NCI-H82 treated with DMSO at 0.1 percent for 48 hours (cell line): Measurements from ENCODE around the gene HIBCH.
"Not testable (repeated sequence)": the region's sequence is repeated elsewhere in the genome, so short reads cannot be mapped to it uniquely, and the experiment has no call there.

Source experiments
- DNase-seq: peaks from one replicate; lab custom pipeline; 2025; ENCODE audit not compliant: unreplicated experiment; lab: John Stamatoyannopoulos, UW

Gene HIBCH

GRCh38 chr2:190311893-190312634, 7.6 kb downstream of the HIBCH start:
- DNase-seq, result no peak

- DNase-seq, result no peak
Measured at GRCh38 chr2:190308031-190308430, 11.6 kb downstream of the HIBCH start.

GRCh38 chr2:190304404-190304803, 15.2 kb downstream of the HIBCH start:
- DNase-seq, result peak; percentile 52

DNA sequence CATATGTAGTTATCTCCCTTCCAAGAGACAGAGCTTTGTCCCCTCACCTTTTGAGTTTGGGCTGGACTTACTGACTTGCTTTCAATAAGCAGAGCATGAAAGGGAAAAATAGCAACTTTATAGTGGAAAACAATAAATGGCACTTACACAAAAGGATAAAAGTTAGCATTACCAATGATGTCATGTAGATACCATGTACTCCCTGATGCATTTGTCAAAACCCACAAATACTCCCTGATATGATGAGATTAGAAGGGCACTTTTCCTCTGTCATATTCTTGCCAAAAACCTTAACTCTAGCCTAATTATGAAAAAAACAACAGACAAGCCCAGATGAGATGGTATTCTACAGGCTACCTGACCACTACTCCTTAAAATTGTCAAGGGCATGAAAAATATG, 16.0 kb downstream of the HIBCH start:
- DNase-seq, result no peak

- no peak for DNase-seq
Measured at GRCh38 chr2:190302052-190302451, 17.6 kb downstream of the HIBCH start.

- no peak for DNase-seq
Measured at GRCh38 chr2:190301032-190301431, 18.6 kb downstream of the HIBCH start.

DNA sequence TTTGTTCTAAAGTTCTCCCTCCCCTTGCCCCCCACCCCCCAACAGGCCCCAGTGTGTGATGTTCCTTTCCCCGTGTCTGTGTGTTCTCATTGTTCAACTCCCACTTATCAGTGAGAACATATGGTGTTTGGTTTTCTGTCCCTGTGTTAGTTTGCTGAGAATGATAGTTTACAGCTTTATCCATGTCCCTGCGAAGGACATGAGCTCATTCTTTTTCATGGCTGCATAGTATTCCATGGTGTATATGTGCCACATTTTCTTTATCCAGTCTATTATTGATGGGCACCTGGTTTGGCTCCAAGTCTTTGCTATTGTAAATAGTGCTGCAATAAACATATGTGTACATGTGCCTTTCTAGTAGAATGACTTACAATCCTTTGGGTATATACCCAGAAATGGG, 21.7 kb downstream of the HIBCH start:
- DNase-seq, result not testable (repeated sequence)

DNA sequence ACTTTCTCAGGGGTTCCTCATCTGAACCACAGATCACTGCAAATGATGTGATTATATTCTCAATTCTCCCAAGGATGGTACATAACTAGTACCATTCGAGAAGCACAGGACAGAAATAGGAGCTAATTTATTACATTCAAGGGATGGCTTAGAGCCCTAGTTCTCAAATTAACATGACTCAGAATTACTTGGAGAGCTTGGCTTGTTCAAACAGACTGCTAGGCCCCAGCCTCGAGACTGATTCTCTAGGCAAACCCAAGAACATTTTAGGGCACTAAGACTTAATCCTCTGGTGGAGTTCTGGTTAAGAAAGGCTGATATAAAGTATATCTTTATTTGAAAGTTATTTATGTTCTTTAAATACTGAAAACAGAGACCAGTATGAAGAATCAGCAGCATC, 35.8 kb downstream of the HIBCH start:
- DNase-seq, result no peak

- no peak for DNase-seq
Measured at GRCh38 chr2:190280565-190281350, 38.9 kb downstream of the HIBCH start.

DNA sequence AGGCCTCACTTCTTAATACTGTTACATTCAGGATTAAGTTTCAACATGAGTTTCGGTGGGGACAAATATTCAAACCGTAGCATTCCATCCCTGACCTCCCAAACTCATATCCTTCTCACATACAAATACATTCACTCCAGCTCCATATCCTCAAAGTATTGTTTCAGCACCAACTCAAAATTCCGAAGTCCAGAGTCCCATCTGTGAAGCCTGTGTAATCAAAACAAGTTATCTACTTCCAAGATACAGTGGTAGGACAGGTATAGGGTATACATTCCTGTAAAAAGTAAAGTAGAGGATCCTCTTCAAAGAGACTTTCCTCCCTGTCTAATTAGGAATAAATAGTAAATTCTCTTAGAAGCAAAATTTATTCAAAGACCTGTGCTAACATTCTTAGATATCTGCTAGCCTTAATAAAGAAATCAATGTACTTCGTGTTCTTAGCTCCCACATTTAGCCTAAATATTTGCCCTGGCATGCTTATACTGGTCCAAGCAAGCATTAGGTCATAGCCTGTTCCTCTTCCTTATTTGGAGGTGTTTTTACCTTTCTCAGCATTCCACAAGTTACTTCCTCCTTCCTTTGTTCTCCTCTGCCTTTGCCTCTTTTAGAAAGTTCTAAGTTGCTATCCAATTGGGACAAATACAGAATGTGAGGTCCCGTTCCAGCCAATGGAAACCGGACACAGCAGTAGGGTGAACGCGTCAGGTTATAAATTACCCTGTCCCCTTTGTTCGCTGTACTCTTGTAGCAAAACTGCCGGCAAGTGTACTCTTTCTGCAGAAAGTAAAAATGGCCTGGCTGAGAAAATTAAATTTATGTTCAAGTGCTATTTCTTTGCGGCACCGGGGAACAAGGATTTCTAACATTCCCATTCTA, 40.1 kb downstream of the HIBCH start:
- DNase-seq, result not testable (repeated sequence)

- no peak for DNase-seq
Measured at GRCh38 chr2:190277234-190278112, 42.2 kb downstream of the HIBCH start.

DNA sequence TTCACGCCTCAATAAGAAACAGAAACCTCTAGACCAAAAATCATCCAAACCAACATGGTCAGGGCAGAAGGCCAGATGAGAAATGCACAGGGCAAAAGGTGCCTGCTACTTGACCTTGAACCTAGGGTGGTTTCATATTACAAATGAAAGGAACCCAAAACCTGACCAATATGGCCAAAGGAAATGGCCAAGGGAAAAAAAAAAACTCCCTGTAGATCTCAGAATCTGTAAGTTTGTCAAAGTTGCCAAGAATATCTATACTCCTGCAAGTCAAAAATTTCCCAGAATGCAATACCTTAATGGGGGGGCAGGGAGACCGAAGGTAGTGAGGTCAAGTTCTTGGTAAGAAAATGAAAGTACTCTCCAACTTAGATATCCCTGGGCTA, 47.2 kb downstream of the HIBCH start:
- no peak for DNase-seq

- DNase-seq, result no peak
Measured at GRCh38 chr2:190271783-190272456, 47.7 kb downstream of the HIBCH start.

DNA sequence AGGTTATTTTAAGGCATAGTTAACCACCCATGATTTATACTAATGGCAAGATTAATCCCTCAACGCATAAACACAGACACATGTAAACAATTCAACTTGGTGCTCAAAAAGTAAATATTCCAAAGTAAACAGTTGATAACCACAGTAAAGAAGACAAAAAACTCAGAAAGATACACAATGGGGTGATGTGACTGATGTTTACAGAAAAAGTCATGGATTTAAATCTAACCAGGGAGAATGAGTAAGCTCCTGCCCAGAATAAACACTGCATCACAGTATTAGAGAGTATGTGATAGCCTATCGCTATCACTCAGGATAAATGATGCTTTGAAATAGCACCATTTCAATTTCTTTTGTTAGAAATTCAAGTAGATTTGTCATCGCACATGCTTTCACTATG, 49.3 kb downstream of the HIBCH start:
- no peak for DNase-seq

DNA sequence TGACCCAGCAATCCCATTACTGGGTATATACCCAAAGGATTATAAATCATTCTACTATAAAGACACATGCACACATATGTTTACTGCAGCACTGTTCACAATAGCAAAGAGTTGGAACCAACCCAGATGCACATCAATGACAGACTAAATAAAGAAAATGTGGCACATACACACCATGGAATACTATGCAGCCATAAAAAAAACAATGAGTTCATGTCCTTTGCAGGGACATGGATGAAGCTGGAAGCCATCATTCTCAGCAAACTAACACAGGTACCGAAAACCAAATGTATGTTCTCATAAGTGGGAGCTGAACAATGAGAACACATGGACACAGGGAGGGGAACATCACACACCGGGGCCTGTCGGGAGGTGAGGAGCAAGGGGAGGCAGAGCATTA, 49.9 kb downstream of the HIBCH start:
- DNase-seq, result not testable (repeated sequence)

DNA sequence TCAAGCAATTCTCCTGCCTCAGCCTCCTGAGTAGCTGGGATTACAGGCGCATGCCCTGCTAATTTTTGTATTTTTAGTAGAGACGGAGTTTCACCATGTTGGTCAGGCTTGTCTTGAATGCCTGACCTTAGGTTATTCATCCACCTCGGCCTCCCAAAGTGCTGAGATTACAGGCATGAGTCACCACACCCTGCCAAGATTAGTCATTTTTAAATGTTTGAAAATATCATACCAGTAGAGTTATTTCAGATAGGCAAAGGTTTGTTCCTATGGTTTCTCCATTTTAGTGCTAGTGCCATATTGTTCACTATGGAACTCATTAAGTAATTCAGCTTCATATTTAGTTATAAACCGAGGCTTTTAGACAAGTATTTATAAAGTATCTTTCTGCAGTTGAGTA, 52.3 kb downstream of the HIBCH start:
- DNase-seq, result no peak

DNA sequence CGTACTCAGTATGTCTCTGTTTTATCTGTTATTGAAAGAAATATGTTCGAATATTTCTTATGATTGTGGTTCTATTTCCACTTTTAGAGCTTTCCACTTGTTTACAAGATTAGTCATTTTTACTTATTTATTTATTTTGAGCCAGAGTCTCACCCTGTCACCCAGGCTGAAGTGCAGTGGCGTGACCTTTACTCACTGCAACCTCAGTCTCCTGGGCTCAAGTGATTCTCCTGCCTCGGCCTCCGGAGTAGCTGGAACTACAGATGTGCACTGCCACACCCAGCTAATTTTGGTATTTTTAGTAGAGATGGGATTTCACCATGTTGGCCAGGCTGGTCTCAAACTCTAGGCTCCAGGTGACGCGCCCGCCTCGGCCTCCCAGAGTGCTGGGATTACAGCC, 53.3 kb downstream of the HIBCH start:
- DNase-seq, result no peak

DNA sequence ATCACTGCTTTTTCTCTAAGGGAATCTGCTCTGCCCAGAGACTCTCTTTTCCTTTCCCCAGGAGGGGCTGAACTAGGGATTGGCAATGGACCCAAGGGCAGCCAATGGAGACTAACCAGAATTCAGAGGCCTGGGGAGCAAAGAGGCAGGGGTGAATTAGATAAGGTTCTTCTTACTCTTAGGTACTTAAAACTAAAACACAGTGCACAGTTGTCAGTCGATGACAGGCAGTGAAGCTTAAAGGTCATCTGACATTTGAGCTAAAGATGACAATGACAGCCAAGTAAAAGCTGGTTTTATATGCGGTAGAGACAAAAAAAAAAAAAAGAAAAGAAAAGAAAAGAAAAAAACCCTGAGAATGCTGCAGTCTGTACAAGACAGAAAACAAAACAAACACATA, 57.8 kb downstream of the HIBCH start:
- no peak for DNase-seq

DNA sequence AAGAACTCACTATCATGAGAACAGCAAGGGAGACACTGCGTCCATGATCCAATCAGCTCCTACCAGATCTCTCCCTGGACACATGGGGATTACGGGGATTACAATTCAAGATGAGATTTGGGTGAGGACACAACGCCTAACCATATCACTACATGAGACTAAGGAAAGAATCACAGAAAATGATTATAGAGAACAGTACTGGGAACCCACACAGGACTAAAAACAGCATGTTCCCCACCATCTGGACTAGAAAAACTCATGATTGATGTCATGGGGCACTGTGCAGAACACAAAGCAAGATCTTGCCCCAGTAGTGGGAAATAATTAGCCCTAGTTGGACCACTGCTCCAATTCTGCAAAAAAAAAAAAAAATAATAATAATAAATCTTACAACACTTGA, 63.5 kb downstream of the HIBCH start:
- DNase-seq, result no peak

GRCh38 chr2:190255676-190256075, 64.0 kb downstream of the HIBCH start:
- no peak for DNase-seq
